GM21737 (cell line): ENCODE measurements around the gene LCN2.
A peak's percentile ranks its signal among the peaks of the same experiment; 100 is the strongest.

Experiments used
- ATAC-seq: cut with Tn5 transposase; IDR thresholded peaks from one replicate; pipeline ENCODE4 v1.9.1; 2021; ENCODE audit warnings: mild to moderate bottlenecking, moderate library complexity; ENCODE audit not compliant: unreplicated experiment

LCN2 gene

DNA sequence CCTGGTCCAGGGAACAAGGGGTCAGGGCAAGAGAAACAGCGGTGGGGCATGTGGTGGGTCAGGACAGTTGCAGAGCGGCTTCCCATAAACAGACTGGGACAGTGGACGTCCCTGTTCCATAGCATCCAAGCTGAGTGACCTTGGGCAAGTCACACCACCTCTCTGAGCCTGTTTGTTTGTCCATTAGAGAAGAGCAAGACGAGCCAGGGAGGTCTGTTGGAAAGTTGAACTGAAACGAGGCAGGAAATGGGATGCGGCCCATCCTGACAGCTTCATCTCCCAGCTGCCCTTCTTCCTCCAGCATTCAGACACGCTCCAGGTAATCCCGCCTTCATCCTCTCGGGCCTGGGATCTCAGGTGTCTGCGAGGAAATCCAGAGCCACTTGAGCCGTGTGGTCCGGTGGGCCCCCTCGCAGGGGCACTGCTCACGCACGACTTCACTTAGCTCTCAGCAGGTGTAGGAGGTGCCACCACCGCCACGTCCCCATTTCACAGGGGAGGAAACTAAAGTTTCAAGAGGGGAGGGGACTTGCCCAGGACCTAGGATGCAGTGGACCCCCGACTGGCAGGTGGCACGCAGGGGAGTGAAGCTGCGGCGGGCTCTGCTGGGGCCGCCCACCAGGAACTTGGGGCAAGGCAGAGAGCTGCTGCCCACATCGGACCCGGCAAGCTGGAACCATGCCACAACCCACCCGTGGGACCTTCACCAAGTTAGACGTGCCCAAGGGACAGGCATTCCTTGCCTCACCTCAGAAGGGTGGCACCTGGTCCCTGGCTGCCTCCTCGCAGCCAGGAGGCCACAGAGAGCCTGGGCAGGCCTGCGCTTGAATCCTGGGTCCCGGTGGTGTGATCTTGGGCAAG is 34.7 kb upstream of the LCN2 start:
- no peak for ATAC-seq

DNA sequence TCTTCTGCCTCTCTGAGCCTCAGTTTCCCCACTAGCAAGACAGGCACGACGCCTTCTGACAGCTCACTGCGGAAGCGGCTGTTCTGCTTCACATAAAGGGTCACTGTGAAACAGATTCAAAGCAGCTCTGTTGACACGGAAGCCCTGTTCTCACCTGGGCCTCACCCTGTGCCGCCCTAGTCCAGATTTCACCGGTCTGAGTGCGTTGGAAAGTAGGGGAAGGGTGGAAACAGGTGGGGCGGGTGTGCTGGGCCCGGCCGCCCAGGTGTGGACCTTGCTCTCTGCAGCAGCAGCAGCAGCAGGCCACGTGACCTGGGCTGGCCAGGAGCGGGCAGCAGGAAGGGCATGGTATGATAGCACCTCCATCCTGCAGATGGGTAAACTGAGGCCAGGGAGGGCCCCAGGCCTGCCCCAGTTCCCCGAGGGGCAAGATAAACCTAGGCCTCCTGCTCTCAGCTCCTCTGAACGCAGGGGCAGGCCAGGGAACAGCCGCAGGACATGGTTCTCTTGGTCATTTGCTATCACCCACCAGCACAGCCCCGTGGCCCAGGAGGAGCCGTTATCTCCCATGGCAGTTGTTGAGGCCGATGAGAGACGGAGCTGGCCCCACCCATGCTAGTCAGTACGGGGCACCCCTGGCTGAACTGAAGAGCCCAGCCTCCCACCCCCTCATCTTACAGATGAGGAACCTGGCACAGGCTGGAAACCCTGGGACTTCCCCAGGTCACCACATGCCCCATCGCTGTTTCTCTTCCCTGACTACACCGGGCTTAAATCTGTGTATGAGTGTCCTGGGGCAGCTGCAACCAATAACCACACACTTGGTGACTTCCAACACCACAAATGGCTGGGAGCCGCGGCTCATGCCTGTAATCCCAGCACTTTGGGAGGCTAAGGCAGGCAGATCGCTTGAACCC is 33.8 kb upstream of the LCN2 start:
- no peak for ATAC-seq

DNA sequence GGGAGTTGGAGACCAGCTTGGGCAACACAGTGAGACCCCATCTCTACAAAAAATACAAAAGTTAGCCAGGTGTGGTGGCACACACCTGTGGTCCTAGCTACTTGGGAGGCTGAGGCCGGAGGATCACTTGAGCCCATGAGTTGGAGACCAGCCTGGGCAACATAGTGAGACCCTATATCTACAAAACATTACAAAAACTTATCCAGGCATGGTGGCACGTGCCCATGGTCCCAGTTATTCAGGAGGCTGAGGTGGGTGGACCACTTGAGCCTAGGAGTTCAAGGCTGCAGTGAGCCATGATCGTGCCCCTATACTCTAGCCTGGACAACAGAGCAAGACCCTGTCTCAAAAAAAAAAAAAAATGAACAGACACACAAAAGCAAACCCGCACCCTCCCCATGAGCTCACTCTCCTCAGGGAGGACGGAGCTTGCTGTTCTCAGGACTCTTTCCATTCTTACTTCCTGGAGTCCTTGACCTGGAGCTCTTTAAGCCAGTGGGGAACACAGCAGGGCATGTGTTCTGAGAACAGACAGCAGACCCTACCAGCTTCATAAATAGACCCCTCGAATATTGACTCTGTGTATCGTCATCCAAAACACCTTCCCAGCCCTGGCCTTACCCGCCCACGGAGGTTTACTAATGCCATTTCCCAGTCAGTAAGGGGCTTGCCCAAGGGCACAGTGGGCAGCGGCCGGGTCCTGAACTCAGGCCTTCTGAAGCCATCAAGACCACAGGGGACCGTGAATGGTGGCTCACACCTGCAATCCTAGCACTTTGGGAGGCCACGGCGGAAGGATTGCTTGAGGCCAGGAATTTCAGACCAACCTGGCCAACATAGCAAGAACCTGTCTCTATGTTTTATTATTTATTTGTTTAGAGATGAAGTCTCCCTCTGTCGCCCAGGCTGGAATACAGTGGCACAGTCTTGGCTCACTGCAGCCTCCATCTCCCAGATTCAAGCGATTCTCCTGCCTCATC is 32.9 kb upstream of the LCN2 start:
- ATAC-seq = no peak

DNA sequence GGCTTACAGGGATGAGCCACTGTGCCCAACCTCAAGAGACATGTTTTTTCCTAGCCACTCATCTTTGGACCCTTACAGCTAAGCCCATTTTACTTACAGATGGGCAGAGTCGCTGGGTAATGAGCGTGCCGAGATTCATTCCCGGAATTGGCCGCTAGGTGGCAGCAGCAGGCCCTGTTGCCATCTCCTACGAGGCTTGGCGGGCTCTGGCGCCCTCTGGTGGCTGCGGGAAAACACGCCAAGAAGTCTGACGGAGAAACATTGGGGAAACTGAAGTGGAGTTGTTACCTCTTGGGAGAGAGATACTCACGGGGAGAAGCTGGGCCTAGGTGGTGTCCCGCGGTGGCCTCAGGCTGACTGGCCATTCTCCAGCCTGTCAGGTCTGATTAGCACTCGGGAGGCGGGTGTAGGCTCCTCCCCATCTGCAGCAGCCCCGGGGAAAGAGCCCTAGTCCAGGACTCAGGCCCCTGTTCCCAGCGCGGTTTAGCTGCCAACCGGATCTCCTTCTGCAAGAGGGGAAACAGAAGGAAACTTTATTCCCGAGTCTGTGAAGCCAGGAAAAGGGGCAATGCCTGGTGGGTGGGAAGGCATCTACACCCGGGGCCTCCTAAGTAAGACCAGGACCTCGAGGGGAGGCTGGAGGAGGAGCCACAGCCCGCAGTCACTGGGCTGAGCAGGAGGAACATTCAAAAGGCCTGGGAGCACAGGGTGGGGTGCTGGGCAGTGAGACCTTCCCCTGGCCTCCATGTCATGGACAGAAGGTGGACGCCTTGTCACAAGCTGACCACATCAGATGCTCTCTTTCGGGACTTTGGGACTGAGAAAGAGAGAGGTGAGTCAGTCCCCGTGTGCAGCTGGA is 31.4 kb upstream of the LCN2 start:
- ATAC-seq = peak; percentile 47

DNA sequence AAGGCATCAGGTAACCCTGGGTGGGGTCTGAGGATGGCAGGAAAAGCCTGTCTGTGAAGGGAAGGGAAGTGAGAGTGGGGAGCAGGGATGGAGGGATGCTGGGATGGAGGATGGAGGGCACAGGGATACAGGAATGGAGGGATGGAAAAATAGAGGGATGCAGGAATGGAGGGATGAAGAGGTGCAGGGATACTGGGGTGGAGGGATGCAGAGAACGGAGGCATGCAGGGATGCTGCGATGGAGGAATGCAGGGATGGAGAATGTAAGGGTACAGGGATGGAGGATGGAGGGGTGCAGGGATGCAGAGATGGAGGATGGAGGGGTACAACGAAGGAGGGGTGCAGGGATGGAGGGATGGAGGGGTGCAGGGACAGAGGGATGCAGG is 30.8 kb upstream of the LCN2 start:
- no peak for ATAC-seq

DNA sequence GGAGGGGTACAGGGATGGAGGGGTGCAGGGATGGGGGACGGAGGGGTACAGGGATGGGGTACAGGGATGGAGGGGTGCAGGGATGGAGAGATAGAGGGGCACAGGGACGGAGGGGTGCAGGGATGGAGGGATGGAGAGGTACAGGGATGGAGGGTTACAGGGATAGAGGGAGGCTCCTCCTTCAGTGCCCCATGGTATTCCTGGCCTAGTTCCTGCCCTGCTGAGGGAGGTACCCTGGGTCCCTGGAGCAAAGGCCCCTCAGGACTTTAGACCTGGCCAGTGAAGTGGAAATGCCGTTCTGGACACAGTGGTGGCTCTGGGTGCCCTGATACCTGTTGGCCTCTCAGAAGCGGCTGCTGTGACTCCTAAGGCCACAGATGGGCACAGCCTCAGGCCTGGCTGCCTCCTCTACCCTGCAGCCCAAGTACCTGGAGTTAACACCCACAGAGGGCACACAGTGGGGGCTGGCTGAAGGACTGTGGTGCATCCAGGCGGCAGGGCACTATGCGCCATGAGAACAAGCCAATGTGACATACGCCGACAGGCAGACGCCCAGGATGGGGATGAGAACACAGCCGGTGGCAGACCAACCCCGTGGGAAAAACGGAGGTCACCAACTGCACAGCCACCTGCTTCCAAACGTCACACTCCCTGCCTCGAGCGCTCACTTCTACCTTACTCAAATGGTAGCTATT is 30.1 kb upstream of the LCN2 start:
- no peak for ATAC-seq

DNA sequence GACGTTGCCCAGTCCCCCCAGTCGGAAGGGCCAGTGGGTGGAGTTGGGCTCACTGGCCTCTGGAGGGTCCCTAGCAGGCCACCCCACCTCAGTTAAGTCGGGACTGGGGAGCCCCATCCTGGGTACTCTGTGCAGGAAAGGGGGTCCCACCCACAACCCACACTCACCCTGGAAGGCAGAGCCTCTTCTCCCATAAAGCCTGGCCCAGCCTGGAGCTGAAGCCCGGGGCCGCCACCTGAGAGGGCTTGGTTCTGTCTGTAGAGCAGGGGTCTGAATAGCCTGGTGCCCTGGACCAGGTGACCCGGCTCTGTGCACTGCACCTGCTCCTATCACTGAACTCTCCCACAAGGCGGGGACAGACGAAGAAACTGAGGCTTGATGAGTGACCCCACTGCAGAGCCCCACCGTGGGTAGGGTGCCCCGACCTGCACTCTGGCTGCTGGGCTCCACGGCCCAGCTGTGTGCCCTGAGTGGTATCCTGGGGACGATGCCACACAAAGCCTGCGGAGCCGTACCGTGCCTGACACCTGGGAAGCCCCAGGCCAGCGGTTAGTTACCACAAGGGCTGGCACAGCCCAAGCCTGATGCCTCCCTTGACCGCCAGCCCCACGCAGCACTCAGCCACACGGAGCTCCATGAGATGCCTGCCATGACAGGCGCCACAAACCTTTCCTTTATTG is 29.1 kb upstream of the LCN2 start:
- ATAC-seq = no peak

DNA sequence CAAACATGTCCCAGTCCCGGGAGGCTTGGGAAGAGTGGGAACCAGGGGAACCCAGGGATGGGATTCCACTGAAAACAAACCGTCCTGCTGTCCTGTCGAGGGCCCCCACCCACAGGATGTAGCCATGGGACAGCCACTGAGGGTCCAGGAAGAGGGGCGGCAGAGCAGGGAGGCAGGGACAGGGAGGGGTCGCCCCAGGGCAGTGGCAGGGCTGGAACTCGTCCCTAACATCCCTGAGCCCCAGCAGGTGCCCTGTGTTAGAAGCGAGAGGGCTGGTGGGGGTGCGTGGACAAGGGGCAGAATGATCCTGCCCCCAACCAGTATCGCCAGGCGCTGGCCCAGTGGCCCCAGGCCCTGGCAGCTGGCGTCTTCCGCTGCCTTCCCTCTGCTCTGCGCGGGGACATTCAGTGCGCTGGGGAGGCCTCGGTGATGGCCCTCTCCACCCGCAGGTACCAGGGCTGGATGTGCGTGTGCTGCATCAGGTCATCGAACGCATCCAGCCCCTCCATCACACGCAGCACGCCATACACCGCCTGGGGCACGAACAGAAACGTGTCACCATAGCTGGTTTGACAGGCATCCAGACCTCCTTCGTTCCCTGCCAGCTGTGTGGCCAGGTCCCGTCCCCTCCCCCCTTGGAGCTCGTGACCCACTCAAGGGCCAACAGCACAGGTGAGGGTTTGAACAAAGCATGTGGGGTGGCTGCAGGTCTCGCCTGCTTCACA is 28.4 kb upstream of the LCN2 start:
- ATAC-seq = no peak

DNA sequence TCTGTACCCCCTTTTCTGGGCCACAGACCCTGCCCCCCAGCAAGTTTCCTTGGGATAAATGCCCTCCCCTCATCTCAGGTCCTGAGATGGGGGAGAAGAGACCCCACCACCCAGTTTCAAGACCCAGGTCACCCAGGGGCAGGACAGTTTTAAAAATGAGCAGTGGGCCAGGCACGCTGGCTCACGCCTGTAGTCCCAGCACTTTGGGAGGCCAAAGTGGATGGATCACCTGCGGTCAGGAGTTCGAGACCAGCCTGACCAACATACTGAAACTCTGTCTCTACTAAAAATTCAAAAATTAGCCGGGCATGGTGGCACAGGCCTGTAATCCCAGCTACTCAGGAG is 27.8 kb upstream of the LCN2 start:
- no peak for ATAC-seq

DNA sequence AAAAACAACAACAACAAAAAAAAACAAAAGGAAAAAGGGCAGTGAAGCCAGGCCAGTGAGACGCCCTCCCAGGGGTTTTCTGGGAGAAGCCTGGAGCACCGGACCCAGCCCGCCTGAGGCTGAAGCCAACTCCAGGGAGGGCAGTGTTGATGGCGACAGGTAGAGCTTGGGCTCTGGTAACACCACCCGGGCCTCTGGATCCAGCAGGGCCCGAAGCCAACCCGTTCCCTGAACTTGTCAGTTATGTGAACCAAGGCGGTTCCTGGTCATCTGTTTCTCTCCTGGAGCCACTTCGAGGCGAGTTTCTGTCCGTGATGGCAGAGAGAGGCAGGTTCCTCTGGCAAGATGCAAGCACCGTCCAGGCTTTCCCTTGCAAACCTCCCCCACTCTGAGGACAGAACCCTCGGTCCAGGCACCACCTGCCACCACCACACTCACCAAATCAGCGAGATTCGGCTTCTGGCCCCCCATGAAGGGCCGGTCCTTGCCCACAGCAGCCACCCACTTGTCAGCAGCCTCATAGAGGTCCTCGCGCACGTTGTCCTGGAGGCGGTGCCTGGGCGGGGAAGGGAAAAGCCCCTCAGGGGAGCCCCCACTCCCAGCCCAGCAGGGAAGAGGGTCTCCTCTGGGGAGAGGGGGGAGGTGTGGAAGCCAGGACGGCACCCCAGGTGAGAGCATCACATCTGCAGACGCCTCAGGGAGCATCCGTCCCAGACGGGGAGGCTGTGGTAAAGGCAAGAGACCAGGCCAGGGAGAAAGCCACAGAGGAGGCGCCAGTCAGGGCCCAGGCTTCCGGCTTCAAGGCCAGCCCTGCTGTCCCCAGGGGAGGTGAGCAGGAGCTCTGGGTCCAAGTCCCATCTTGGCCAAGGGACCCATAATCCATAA is 27.1 kb upstream of the LCN2 start:
- no peak for ATAC-seq

DNA sequence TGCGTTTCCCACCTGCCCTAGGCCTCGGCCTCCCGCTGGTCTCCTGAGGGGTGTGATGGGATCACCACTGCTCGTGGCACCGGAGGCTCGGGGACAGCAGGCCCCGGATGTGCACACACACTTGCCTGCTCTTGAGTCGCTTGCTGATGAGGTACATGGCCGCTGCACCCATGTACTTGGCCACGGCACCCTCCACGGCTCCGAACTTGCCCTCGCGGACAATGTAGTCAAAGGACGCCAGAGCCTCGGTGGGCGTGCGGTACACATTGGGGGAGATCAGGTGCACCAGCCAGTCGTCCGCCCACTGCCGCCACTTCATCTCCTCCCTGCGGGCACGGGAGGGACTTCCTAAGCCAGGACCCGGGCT is 26.5 kb upstream of the LCN2 start:
- no peak for ATAC-seq

DNA sequence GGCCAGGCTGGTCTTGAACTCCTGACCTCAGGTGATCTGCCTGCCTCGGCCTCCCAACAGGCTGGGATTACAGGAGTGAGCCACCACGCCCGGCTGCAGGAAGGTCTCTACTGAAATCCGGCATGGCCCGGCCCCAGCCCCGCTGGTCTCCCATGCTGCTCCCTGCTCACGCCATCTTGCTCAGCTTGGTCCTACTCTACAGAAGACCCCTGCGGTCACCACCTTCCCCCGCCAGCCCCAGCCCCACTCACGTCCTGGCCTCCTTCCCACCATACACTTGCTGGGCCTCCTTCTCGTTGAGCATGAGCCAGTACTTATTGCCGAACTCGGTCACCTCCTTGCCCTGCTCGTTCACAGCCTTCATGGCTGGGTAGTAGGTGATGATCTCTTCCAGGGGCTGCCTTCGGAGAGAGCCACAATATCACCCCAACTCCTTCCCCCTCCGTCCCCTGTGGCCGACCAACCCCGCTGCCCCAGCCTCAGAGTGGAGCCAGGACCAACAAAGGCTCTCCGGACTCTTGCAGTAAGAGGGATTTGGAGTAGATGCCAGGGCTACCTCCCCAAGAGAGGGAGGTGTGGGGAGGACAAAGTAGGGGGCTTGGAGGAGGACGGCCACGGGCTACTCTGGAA is 25.7 kb upstream of the LCN2 start:
- no peak for ATAC-seq

DNA sequence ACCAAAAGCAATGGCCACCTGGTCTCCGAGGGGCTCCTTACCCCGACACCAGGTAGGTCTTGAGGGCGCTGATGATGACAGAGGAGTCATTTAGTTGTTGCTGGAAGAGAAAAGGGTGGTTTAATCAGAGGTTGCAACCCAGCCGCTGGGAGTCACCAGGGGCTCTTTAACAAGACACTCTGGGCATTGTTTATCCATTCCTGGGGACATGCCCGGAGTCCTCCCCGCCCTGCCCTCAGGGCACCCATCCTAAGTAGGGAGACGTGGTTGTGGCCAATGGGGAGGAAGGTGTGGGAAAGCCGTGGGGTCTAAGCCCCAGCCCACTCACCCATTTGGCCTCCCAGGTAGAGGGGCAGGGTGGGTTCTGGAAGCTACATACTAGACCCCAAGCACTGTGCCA is 24.8 kb upstream of the LCN2 start:
- no peak for ATAC-seq

DNA sequence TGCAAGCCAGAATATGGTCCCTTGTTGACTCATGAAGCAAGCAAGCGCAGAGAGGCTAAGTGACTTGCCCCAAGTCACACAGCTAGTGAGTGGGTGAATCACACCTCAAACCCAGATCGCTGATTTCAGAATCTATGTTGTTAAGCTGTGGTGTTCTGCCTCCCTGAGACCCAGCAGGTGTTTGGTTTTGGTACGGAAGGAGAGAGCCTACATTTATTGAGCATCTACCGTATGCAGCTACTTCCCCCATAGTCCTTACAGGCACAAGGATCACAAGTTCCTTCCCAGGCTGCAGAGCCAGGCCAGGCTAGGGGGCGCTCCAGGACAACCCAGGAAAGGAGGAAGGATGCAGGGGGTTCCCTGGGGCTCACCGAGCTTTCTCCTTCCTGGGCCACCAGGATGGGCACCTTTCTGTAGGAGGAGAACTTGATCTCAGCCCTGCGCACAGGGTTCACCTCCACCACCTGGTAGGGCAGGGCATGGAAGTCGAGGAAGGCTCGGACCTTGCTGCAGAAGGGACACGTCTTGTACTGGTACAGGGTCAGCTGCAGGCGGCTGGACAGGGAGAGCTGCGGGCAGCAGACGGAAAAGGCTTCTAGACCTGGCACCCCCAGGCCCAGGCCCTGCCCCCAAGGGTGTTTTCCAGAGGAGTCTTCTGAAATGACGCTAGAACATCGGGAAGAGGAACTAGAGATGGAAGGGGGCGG is 24.2 kb upstream of the LCN2 start:
- ATAC-seq = no peak

DNA sequence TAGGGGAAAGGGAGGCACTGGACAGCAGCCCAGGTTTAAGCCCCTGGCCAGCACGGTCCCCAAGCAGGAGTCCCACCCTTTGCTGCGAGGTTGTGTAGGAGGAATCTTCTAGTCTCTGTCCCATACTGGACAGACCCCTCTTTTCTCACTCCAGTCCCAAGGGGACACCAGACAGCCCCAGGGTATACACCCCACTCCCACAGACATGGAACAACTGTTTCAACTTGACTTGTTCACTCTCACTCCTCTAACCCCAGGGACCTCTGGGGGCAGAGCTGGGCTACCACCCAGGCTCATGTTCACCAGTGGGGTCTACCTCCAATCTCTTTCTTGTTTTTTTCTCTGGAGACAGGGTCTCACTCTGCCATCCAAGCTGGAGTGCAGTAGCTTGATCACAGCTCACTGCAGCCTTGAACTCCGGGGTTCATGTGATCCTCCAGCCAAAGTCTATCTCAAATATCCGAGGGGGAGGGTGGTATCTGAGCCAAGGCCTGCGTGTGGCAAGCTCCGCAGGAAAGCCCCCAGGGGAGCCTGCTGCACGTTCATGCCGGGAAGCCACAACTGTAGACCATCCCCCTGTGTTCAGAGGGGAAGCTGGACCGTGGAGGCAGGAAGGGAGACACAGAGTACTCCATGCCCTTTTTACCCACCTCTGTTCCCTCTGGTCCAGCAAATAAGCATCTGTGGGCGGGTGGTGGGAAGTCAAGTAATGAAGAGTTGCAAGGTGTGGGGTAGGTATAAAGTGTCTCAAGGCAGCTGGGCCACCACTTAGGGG is 23.5 kb upstream of the LCN2 start:
- no peak for ATAC-seq
